ENCODE measurements around the gene OSBPL7.
"Not testable (repeated sequence)": the region's sequence is repeated elsewhere in the genome, so short reads cannot be mapped to it uniquely, and the experiment has no call there.

Gene OSBPL7

DNA sequence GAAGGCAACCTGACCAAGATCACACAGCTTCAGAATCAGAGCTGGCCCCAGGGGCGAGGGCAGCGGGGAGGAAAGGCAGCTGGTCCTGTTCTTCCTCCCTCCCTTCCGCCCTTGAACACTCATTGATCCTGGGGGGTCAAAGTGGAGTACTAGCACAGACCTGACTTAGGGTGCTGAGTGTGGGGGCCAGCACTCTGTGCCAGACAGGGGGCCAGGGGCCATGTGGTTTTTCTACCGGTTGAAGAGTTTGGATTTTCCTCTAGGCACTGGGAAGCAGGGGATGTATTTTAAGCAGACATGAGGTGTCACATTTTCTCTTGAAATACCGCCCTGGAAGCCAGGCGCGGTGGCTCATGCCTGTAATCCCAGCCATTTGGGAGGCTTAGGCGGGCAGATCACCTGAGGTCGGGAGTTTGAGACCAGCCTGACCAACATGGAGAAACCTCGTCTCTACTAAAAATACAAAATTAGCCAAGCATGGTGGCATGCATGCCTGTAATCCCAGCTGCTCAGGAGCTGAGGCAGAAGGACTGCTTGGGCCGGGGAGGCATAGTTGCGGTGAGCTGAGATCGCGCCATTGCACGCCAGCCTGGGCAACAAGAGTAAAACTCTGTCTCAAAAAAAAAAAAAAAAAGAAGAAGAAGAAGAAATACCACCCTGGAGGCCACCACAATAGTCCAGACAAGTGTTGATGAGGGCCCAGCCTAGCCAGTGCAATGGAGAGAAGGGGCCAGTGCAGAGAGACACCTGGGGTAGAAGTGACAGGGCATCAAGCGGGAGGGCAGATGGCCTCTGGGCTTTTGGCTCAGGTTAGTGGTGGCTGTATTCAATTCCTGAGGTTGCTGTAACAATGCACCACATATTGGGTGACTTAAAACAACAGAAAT is 15.3 kb downstream of the OSBPL7 start:
- no peak for DNase-seq

DNA sequence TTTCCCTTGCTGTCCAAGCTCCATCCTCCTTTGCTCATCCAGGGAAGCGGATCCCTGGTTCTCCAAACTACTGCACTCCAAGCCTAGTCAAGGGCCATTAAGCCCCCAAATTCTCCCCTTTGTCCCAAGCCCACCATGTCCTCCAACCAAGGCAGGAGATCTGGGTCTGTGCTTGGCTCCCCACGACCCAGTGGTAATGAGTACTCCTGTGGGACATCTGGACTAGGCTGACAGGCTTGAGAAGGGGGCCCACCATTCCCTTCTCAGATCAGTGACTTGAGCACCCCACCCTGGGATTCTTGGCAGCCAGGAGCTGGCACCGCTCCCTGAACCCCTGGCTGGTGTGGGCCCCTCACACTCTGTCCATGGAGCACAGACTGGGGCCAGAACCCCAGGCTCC is 17.1 kb downstream of the OSBPL7 start:
- no peak for DNase-seq

GRCh38 chr17:47803751-47804150 is 17.8 kb downstream of the OSBPL7 start:
- DNase-seq: no peak

GRCh38 chr17:47803201-47803600 is 18.4 kb downstream of the OSBPL7 start:
- no peak for DNase-seq

- peak in 4 of 5 experiments; percentile 30 to 58 (median 35) for DNase-seq
Observed at GRCh38 chr17:47802341-47803022, 19.1 kb downstream of the OSBPL7 start.

- no peak for DNase-seq
Observed at GRCh38 chr17:47801906-47802305, 19.7 kb downstream of the OSBPL7 start.

- no peak for DNase-seq
Observed at GRCh38 chr17:47801176-47801765, 20.3 kb downstream of the OSBPL7 start.

GRCh38 chr17:47800686-47801085 is 20.9 kb downstream of the OSBPL7 start:
- DNase-seq: no peak

DNA sequence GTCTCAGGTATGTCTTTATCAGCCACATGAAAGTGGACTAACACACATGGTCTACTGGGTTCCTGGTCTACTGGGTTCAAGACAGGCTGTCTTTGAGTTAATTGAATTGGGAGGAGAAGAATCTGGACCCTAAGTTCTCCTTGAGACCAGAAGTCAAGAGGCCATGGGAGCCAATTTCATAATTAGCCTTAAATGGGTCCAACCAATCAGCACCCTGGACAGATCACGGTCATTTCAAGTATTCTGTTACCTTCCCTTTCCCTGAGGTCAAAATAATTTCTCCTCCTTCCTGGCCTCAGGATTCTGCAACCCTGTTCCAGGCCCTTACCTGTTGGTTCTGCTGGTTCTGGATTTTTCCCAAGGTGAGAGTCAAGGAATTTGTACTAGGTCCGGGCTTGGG is 23.8 kb downstream of the OSBPL7 start:
- no peak for DNase-seq

DNA sequence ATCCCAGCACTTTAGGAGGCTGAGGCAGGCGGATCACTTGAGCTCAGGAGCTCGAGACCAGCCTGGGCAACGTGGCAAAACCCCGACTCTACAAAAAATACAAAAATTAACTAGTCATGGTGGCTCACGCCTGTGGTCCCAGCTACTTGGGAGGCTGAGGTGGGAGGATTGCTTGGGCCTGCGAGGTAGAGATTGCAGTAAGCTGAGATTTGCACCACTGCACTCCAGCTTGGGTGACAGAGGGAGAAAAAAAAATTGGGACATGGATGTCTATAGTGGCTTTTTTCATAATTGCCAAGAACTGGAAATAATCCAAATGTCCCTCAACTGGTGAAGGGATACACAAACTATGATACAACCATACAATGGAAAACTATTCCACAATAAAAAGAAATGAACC is 28.6 kb downstream of the OSBPL7 start:
- no peak for DNase-seq

- no peak for DNase-seq
Observed at GRCh38 chr17:47792457-47792856, 29.1 kb downstream of the OSBPL7 start.

- DNase-seq: no peak
Observed at GRCh38 chr17:47791025-47791424, 30.6 kb downstream of the OSBPL7 start.

- peak in 3 of 5 experiments; percentile 30 to 33 (median 33) for DNase-seq
Observed at GRCh38 chr17:47789611-47790561, 31.7 kb downstream of the OSBPL7 start.

GRCh38 chr17:47785538-47786123 is 36.0 kb downstream of the OSBPL7 start:
- DNase-seq: peak in 1 of 5 experiments; percentile 29

GRCh38 chr17:47781397-47781796 is 40.2 kb downstream of the OSBPL7 start:
- DNase-seq: no peak

- DNase-seq: no peak
Observed at GRCh38 chr17:47778184-47778635, 43.4 kb downstream of the OSBPL7 start.

DNA sequence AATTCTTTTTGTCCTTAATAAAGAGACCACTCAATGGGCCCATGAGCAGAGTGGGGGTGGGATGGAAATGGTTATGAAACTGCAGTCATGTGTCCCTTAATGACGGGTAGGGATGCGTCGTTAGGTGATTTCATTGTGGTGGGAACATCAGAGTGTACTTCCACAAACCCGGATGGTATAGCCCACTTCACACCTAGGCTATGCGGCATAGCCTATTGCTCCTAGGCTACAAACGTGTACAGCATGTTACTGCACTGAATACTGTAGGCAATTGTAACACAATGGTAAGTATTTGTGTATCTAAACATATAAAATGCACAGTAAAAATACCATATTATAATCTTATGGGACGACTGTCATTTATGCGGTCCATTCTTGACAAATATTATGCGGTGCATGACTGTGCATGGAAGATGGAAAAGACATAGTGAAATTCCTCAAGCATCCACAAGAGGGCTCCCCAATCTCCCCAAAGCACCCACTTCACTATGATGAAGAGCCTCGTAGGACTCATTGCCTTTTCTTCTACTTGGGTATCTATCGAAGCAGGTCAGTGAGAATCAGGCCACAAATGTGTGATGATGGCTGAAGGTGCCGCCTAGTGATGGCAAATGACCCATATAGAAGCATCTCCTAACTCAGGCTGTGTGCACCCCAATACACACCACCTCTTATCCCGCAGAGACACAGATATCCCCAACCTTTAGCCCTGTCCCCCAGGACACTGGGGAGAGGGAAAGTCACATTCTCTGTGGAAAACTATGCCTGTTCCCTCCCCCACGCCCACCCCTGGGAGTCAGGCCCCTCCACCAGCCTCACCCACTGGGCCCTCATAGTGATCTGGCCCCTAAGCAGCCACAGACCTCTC is 45.0 kb downstream of the OSBPL7 start:
- DNase-seq: peak in 2 of 5 experiments; percentile 24 to 42

DNA sequence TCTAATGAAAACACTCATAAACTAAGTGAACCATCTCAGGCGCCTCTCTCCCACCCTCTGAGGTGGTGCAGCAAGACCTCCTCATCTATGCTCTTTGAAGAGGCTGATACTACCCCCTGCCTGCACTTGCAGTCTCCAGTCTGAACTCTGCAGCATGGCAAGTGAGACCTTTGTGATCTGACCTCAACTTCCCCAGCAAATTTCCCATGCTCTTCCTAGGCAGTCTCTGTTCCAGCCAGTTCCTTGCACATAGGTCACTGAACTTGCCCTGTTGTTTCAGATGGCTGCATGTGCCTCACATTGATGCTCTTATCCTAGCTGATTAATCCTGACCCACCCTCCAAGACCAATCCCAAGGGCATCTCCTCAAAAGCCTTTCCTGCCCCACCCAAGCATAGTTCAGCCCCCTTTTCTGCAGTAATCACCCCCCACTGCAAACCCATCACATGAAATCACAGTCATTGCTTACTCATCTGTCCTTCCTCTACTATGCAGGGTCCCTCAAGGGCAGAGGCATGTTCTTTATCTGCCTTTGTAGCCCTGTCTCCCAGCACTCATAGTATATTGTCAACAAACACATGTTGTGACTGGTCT is 46.5 kb downstream of the OSBPL7 start:
- DNase-seq: no peak

- no peak for DNase-seq
Observed at GRCh38 chr17:47774331-47774730, 47.3 kb downstream of the OSBPL7 start.

DNA sequence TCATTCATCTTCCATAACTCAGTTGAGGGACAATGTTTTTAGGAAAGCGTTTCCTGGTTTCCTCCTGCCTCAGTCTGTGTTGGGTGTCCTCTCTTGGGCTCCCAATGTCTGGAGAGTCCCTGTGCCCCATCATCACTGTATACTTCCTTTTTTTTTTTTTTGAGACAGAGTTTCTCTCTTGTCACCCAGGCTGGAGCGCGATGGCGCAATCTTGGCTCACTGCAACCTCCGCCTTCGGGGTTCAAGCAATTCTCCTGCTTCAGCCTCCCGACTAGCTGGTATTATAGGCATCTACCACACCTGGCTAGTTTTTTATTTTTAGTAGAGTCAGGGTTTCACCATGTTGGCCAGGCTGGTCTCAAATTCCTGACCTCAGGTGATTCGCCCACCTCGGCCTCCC is 47.9 kb downstream of the OSBPL7 start:
- DNase-seq: not testable (repeated sequence)
